KMS-11 (cell line): ENCODE results near the gene MTHFSD.

Source experiments
- H2AFZ ChIP-seq: fragments of 200-600 bp; sonication (generic); 2 replicates; pipeline ENCODE4 v1.6.1; 2016; ENCODE audit warnings: antibody characterized with exemption, mixed run types, low read depth
- H3K27ac ChIP-seq: fragments of 200-600 bp; sonication (generic); 2 replicates; pipeline ENCODE4 v1.6.1; 2016; ENCODE audit warnings: mild to moderate bottlenecking, mixed run types
- H3K27me3 ChIP-seq: fragments of 200-600 bp; sonication (generic); 2 replicates; pipeline ENCODE4 v1.6.1; 2017; ENCODE audit warnings: mild to moderate bottlenecking, low read depth, mixed run types, moderate library complexity; ENCODE audit not compliant: insufficient read depth
- H3K36me3 ChIP-seq: fragments of 200-600 bp; sonication (generic); 2 replicates; pipeline ENCODE4 v1.6.1; 2017; ENCODE audit warnings: mild to moderate bottlenecking, mixed run types; ENCODE audit not compliant: insufficient read depth
- H3K4me1 ChIP-seq: fragments of 200-600 bp; sonication (generic); 2 replicates; pipeline ENCODE4 v1.6.1; 2016; ENCODE audit warnings: mild to moderate bottlenecking, low read depth, mixed run types; ENCODE audit not compliant: poor library complexity, severe bottlenecking
- H3K4me2 ChIP-seq: fragments of 200-600 bp; sonication (generic); 2 replicates; pipeline ENCODE4 v1.7.0; 2016; ENCODE audit warnings: mild to moderate bottlenecking, mixed run types
- H3K4me3 ChIP-seq: fragments of 200-600 bp; sonication (generic); IDR thresholded peaks from 2 replicates; pipeline ENCODE4 v1.6.1; 2017; ENCODE audit warnings: low read depth, low read length, mixed read lengths; ENCODE audit not compliant: insufficient read depth
- H3K79me2 ChIP-seq: fragments of 200-600 bp; sonication (generic); 2 replicates; pipeline ENCODE4 v1.6.1; 2016; ENCODE audit warnings: low read depth, mixed run types; ENCODE audit not compliant: insufficient read depth
- H3K9ac ChIP-seq: fragments of 200-600 bp; sonication (generic); 2 replicates; pipeline ENCODE4 v1.6.1; 2016; ENCODE audit warnings: mild to moderate bottlenecking, mixed run types
- H4K20me1 ChIP-seq: fragments of 200-600 bp; sonication (generic); 2 replicates; pipeline ENCODE4 v1.6.1; 2016; ENCODE audit warnings: mild to moderate bottlenecking, mixed run types; ENCODE audit not compliant: insufficient read depth
- TF ChIP-seq, protein P1 (sequence below): fragments of 200-600 bp; sonication (generic); conservative IDR thresholded peaks from 2 replicates; pipeline ENCODE4 v1.6.1; 2017; ENCODE audit warnings: low read depth, mild to moderate bottlenecking, antibody characterized with exemption, low read length, moderate library complexity, mixed read lengths

Gene MTHFSD

DNA sequence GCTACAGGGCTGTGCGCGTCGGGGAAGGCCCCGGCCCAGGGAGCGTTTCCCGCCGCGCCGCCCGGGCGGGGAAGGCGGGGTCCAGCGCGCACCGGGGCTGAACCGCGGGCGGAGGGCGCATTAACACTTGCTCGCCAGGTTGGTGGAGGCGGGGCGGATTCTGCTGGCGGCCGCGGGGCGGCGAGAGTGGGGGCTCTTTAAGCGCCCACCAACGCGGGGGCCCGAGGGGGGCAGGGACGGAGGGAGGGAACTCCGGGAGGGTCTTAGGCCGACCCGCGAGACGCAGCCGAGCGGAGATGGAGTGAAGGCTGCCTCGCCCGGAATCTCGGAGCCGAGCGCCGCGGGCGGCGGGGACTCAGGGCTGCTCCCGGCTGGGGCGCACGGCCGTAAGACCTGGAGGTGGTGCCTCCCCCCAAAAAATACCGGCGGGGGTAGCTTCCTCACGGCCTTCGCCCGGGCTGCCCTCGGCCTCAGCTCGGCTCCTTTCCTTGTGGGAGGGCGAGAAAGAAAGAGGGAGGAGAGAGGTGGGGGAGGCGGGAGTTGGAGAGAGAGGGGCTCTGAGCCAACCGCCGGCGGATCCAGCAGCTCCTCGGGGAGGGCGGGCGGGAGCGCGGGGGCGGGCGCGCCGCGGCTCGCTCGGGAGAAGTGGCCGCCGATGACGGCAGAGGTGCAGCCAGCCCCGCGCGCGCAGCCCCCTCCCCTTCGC lies 45.1 kb downstream of the MTHFSD start:
- Histone ChIP-seq H3K27ac (no peak overlapping the region), H3K9ac (no peak overlapping the region), H3K79me2 (no peaks in the 10 kb centered on the region), H4K20me1 (no peaks in the 10 kb centered on the region), H3K4me2 (no peak overlapping the region), H3K4me3 (no peak overlapping the region), H3K27me3 (peaks cover 52% of the 10 kb centered on the region), H2AFZ (no peak overlapping the region), H3K4me1 (no peaks in the 10 kb centered on the region), H3K36me3 (no peaks in the 10 kb centered on the region)
- TF ChIP-seq, protein P1, sequence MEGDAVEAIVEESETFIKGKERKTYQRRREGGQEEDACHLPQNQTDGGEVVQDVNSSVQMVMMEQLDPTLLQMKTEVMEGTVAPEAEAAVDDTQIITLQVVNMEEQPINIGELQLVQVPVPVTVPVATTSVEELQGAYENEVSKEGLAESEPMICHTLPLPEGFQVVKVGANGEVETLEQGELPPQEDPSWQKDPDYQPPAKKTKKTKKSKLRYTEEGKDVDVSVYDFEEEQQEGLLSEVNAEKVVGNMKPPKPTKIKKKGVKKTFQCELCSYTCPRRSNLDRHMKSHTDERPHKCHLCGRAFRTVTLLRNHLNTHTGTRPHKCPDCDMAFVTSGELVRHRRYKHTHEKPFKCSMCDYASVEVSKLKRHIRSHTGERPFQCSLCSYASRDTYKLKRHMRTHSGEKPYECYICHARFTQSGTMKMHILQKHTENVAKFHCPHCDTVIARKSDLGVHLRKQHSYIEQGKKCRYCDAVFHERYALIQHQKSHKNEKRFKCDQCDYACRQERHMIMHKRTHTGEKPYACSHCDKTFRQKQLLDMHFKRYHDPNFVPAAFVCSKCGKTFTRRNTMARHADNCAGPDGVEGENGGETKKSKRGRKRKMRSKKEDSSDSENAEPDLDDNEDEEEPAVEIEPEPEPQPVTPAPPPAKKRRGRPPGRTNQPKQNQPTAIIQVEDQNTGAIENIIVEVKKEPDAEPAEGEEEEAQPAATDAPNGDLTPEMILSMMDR, result no peak

GRCh38 chr16:86508947-86509758 lies 45.9 kb downstream of the MTHFSD start:
- no peaks in the 10 kb centered on the region for H3K4me1 ChIP-seq
- no peak overlapping the region for H2AFZ ChIP-seq

GRCh38 chr16:86508028-86508946 lies 46.7 kb downstream of the MTHFSD start:
- TF ChIP-seq, protein P1, result no peak
- H3K36me3 ChIP-seq, result no peaks in the 10 kb centered on the region
- H3K27me3 ChIP-seq, result peaks cover 54% of the 10 kb centered on the region
- no peaks in the 10 kb centered on the region for H4K20me1 ChIP-seq
- H3K27ac ChIP-seq, result no peak overlapping the region
- H3K4me2 ChIP-seq, result no peak overlapping the region
- no peak overlapping the region for H3K9ac ChIP-seq
- H2AFZ ChIP-seq, result no peak overlapping the region
- H3K79me2 ChIP-seq, result no peaks in the 10 kb centered on the region
- H3K4me3 ChIP-seq, result no peak overlapping the region
- H3K4me1 ChIP-seq, result no peaks in the 10 kb centered on the region

More at GRCh38 chr16:86508947-86509758, 45.9 kb downstream of the MTHFSD start:
- H3K9ac ChIP-seq, result no peak overlapping the region
- no peak overlapping the region for H3K4me2 ChIP-seq
- no peak overlapping the region for H3K4me3 ChIP-seq
- H3K27ac ChIP-seq, result no peak overlapping the region
- H4K20me1 ChIP-seq, result no peaks in the 10 kb centered on the region
- H3K36me3 ChIP-seq, result no peaks in the 10 kb centered on the region
- peaks cover 53% of the 10 kb centered on the region for H3K27me3 ChIP-seq
- TF ChIP-seq, protein P1, result no peak
- H3K79me2 ChIP-seq, result no peaks in the 10 kb centered on the region
